H9 (cell line): ENCODE results near the gene COL23A1. TPM values are rescaled to one million over a fixed set of nuclear protein-coding genes. Genes with fewer than 3 reads are reported as not detected.
A peak's percentile ranks its signal among the peaks of the same experiment; 100 is the strongest.

Source experiments
- DNase-seq: peaks from one replicate; pipeline ENCODE4 v3.0.0-alpha.2; 2017
- H2AFZ ChIP-seq: one replicate; pipeline ENCODE4 v1.6.1; 2013; ENCODE audit warnings: mild to moderate bottlenecking, low read length, control low read depth, moderate library complexity
- H2AK5ac ChIP-seq: 2 replicates; pipeline ENCODE4 v1.6.1; 2013; ENCODE audit warnings: low read length, control low read depth, mixed read lengths; ENCODE audit not compliant: insufficient read length
- H2BK120ac ChIP-seq: one replicate; pipeline ENCODE4 v1.6.1; 2013; ENCODE audit warnings: low read depth, mild to moderate bottlenecking, low read length, control low read depth, inconsistent platforms; ENCODE audit not compliant: poor library complexity, severe bottlenecking
- H2BK12ac ChIP-seq: 2 replicates; pipeline ENCODE4 v1.6.1; 2013; ENCODE audit warnings: low read length, control low read depth, mixed read lengths, low read depth; ENCODE audit not compliant: insufficient read length
- H2BK15ac ChIP-seq: 2 replicates; pipeline ENCODE4 v1.6.1; 2013; ENCODE audit warnings: low read depth, low read length, control low read depth
- H2BK20ac ChIP-seq: one replicate; pipeline ENCODE4 v1.6.1; 2013; ENCODE audit warnings: low read depth, mild to moderate bottlenecking, low read length, control low read depth, inconsistent platforms; ENCODE audit not compliant: poor library complexity, severe bottlenecking
- H2BK5ac ChIP-seq: 2 replicates; pipeline ENCODE4 v1.6.1; 2013; ENCODE audit warnings: low read length, control low read depth, mixed read lengths; ENCODE audit not compliant: insufficient read length
- H3K14ac ChIP-seq: 2 replicates; pipeline ENCODE4 v1.6.1; 2013; ENCODE audit warnings: low read length, control low read depth; ENCODE audit not compliant: insufficient read depth
- H3K18ac ChIP-seq: 2 replicates; pipeline ENCODE4 v1.6.1; 2013; ENCODE audit warnings: low read depth, mild to moderate bottlenecking, mixed read lengths, low read length, control low read depth; ENCODE audit not compliant: insufficient read length
- H3K23ac ChIP-seq: 2 replicates; pipeline ENCODE4 v1.6.1; 2013; ENCODE audit warnings: low read length, control low read depth, mixed read lengths, low read depth; ENCODE audit not compliant: insufficient read length
- H3K23me2 ChIP-seq: 2 replicates; pipeline ENCODE4 v1.6.1; 2013; ENCODE audit warnings: low read depth, mild to moderate bottlenecking, mixed read lengths, low read length, control low read depth; ENCODE audit not compliant: insufficient read length, poor library complexity, severe bottlenecking
- H3K27ac ChIP-seq: 2 replicates; pipeline ENCODE4 v1.5.1; 2013; ENCODE audit warnings: low read length, control low read depth, mixed read lengths, low read depth; ENCODE audit not compliant: insufficient read length
- H3K27me3 ChIP-seq: 2 replicates; pipeline ENCODE4 v1.6.1; 2013; ENCODE audit warnings: low read length, control low read depth, inconsistent platforms; ENCODE audit not compliant: insufficient read depth
- H3K4ac ChIP-seq: 2 replicates; pipeline ENCODE4 v1.6.1; 2013; ENCODE audit warnings: low read depth, mild to moderate bottlenecking, control low read depth, inconsistent platforms, low read length, moderate library complexity
- H3K4me1 ChIP-seq: 2 replicates; pipeline ENCODE4 v1.6.1; 2013; ENCODE audit warnings: low read length, control low read depth, inconsistent platforms; ENCODE audit not compliant: insufficient read depth
- H3K4me2 ChIP-seq: 2 replicates; pipeline ENCODE4 v1.6.1; 2013; ENCODE audit warnings: low read length, control low read depth, mixed read lengths; ENCODE audit not compliant: insufficient read length, insufficient read depth
- H3K56ac ChIP-seq: 2 replicates; pipeline ENCODE4 v1.6.1; 2013; ENCODE audit warnings: low read depth, mild to moderate bottlenecking, mixed read lengths, low read length, control low read depth; ENCODE audit not compliant: insufficient read length
- H3K79me1 ChIP-seq: 2 replicates; pipeline ENCODE4 v1.6.1; 2013; ENCODE audit warnings: low read depth, mild to moderate bottlenecking, moderate library complexity, low read length, control low read depth, inconsistent platforms; ENCODE audit not compliant: insufficient read depth, poor library complexity, severe bottlenecking
- H3K79me2 ChIP-seq: 2 replicates; pipeline ENCODE4 v1.6.1; 2013; ENCODE audit warnings: low read length, control low read depth, inconsistent platforms; ENCODE audit not compliant: insufficient read depth
- H3K9ac ChIP-seq: 2 replicates; pipeline ENCODE4 v1.6.1; 2013; ENCODE audit warnings: low read length, control low read depth, mixed read lengths; ENCODE audit not compliant: insufficient read length; ENCODE audit errors: extremely low read depth
- H3K9me3 ChIP-seq: one replicate; pipeline ENCODE4 v1.6.1; 2013; ENCODE audit warnings: low read depth, low read length, inconsistent platforms; ENCODE audit not compliant: control insufficient read depth
- H3T11ph ChIP-seq: one replicate; pipeline ENCODE4 v1.6.1; 2013; ENCODE audit warnings: mild to moderate bottlenecking, low read length, control low read depth, inconsistent platforms
- H4K20me1 ChIP-seq: one replicate; pipeline ENCODE4 v1.6.1; 2013; ENCODE audit not compliant: control insufficient read depth, insufficient read length, insufficient read depth
- H4K5ac ChIP-seq: 2 replicates; pipeline ENCODE4 v1.6.1; 2013; ENCODE audit warnings: low read depth, mild to moderate bottlenecking, mixed read lengths, low read length, control low read depth; ENCODE audit not compliant: insufficient read length
- H4K8ac ChIP-seq: replicated peaks from 2 replicates; pipeline ENCODE4 v1.6.1; 2013; ENCODE audit warnings: low read length, control low read depth, mixed read lengths, low read depth; ENCODE audit not compliant: insufficient read length
- H4K91ac ChIP-seq: 2 replicates; pipeline ENCODE4 v1.6.1; 2013; ENCODE audit warnings: low read depth, mild to moderate bottlenecking, moderate library complexity, mixed read lengths, low read length, control low read depth; ENCODE audit not compliant: insufficient read length
- H3K27ac Mint-ChIP-seq, 3 experiments: 2 replicates in 2 of 3; 3 replicates in 1 of 3; pipeline ENCODE4 v1.8.0; 2020 to 2021; ENCODE audit warnings: mixed read lengths in 3 of 3, mild to moderate bottlenecking in 1 of 3, moderate library complexity in 1 of 3
- H3K27me3 Mint-ChIP-seq: 2 replicates; pipeline ENCODE4 v1.8.0; 2021; ENCODE audit warnings: low read depth, mild to moderate bottlenecking, moderate library complexity, mixed read lengths
- H3K36me3 Mint-ChIP-seq, 3 experiments: 2 replicates in 2 of 3; 3 replicates in 1 of 3; pipeline ENCODE4 v1.8.0; 2020 to 2021; ENCODE audit warnings: low read depth in 3 of 3, mixed read lengths in 3 of 3; ENCODE audit not compliant: insufficient read depth in 1 of 3
- H3K4me1 Mint-ChIP-seq, 2 experiments: 2 replicates each; pipeline ENCODE4 v1.8.0; 2020; ENCODE audit warnings: mixed read lengths in 2 of 2
- H3K4me3 Mint-ChIP-seq, 2 experiments: 2 replicates in 1 of 2; 3 replicates in 1 of 2; pipeline ENCODE4 v1.8.0; 2020 to 2021; ENCODE audit warnings: mild to moderate bottlenecking in 2 of 2, mixed read lengths in 2 of 2, moderate library complexity in 1 of 2
- H3K9me3 Mint-ChIP-seq, 2 experiments: 2 replicates in 1 of 2; 3 replicates in 1 of 2; pipeline ENCODE4 v1.8.0; 2020; ENCODE audit warnings: mild to moderate bottlenecking in 2 of 2, mixed read lengths in 2 of 2, moderate library complexity in 1 of 2
- CTCF ChIP-seq: fragments of 200-600 bp; sonication (generic); conservative IDR thresholded peaks from 3 replicates; pipeline ENCODE4 v1.8.0; 2021; ENCODE audit warnings: antibody characterized with exemption, mild to moderate bottlenecking
- WGBS: extraction: QIAGEN DNeasy Blood & Tissue Kit; methylation state at CpG from one replicate; pipeline ENCODE4 v1.1.7; 2013; ENCODE audit warnings: missing lambda C conversion rate, low lambda C conversion rate, mixed read lengths; ENCODE audit not compliant: insufficient read length; ENCODE audit errors: extremely low coverage; 5-methylcytosine and 5-hydroxymethylcytosine counted together
- total RNA-seq: library from RNA; stranded (reverse); gene quantifications from 2 replicates; pipeline ENCODE4 v1.2.1, GENCODE V29; 2021

COL23A1 gene
- total RNA-seq, 1 experiment from 2014 or later = 2.6 TPM

DNA sequence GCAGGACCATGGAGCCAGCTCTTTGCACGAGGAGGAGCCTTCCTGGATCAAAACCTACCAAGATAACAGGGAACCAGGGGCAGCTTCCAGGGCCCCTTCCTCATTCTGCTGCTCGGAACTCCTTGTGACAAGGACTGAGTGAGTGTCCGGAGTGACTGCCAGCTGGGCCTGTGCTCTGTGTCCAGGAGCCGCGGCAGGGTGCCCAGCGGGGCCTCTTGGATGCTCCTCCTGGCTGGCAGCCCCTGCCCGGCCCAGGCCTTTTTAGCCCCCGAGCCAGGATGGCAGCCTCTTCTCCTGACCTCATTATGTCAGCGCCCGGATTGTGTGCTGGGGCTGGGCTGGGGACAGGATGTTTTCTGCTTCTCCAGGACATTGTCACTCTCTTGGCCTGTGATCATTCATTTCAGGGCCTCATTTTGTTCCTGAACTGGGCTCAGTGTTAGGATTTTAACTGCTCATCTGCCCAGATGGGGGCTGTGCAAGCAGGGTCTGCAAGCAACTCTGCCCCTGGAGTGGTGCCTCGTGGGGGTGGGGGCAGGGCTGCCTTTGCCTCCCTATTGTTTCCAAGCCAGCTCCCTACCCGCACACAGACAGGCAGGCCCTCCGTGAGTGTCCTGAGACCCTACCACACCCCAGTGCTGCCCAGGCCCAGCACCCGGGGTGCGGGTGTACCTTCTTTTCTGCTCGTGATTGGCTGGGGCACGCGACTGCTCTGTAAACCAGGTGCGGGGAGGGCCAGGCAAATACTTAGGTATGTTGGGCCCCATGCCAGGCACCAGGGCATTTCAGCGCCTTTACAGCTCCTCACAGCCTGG, 161.6 kb downstream of the COL23A1 start:
- Histone ChIP-seq H2BK120ac (no peak overlapping the region), H3K4me2 (no peak overlapping the region), H4K91ac (no peak overlapping the region), H4K5ac (no peak overlapping the region), H2AFZ (no peak overlapping the region), H3K4me1 (no peaks in the 10 kb centered on the region; the same call in 1 of the 2 replicates), H3K23me2 (no peaks in the 10 kb centered on the region), H3K4ac (no peak overlapping the region), H3K9me3 (no peaks in the 10 kb centered on the region), H4K8ac (no peak overlapping the region), H2BK12ac (no peak overlapping the region), H3T11ph (no peak overlapping the region), H3K79me1 (no peaks in the 10 kb centered on the region), H3K56ac (no peak overlapping the region), H3K9ac (no peak overlapping the region), H3K14ac (no peak overlapping the region; the same call in 1 of the 2 replicates), H3K79me2 (no peaks in the 10 kb centered on the region), H2BK15ac (no peak overlapping the region), H3K23ac (no peak overlapping the region), H2BK5ac (no peak overlapping the region), H3K27ac (no peak overlapping the region), H2BK20ac (no peak overlapping the region), H4K20me1 (no peaks in the 10 kb centered on the region), H2AK5ac (no peak overlapping the region), H3K27me3 (no peaks in the 10 kb centered on the region), H3K18ac (no peak overlapping the region)
- no CpG with 5 or more reads among the region's 20 CpGs for WGBS
- no peak for TF ChIP-seq CTCF
- Mint-ChIP-seq H3K9me3 (peaks cover 2 to 6% of the 10 kb centered on the region in 2 experiments; a peak in 3 of 5 replicates), H3K27ac (peak overlapping the region in 2 of 3 experiments; percentile 62 to 64; a peak in 3 of 7 replicates), H3K27me3 (no peaks in the 10 kb centered on the region; the same call in 1 of the 2 replicates), H3K4me3 (no peak overlapping the region; a peak in 1 of 5 replicates), H3K36me3 (peaks cover 0 to 5% (median 0%) of the 10 kb centered on the region in 3 experiments; a peak in 5 of 7 replicates), H3K4me1 (peaks cover 24 to 40% of the 10 kb centered on the region in 2 experiments)
- peak; percentile 24 for DNase-seq
